NCI-H524 treated with DMSO at 0.1 percent for 48 hours (cell line): ENCODE results near the gene SLC38A7.
A peak's percentile ranks its signal among the peaks of the same experiment; 100 is the strongest.
"Not testable (repeated sequence)": the region's sequence is repeated elsewhere in the genome, so short reads cannot be mapped to it uniquely, and the experiment has no call there.

ENCODE experiments used
- DNase-seq: peaks from one replicate; lab custom pipeline; 2025; lab: John Stamatoyannopoulos, UW

The SLC38A7 gene, protein sequence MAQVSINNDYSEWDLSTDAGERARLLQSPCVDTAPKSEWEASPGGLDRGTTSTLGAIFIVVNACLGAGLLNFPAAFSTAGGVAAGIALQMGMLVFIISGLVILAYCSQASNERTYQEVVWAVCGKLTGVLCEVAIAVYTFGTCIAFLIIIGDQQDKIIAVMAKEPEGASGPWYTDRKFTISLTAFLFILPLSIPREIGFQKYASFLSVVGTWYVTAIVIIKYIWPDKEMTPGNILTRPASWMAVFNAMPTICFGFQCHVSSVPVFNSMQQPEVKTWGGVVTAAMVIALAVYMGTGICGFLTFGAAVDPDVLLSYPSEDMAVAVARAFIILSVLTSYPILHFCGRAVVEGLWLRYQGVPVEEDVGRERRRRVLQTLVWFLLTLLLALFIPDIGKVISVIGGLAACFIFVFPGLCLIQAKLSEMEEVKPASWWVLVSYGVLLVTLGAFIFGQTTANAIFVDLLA

DNA sequence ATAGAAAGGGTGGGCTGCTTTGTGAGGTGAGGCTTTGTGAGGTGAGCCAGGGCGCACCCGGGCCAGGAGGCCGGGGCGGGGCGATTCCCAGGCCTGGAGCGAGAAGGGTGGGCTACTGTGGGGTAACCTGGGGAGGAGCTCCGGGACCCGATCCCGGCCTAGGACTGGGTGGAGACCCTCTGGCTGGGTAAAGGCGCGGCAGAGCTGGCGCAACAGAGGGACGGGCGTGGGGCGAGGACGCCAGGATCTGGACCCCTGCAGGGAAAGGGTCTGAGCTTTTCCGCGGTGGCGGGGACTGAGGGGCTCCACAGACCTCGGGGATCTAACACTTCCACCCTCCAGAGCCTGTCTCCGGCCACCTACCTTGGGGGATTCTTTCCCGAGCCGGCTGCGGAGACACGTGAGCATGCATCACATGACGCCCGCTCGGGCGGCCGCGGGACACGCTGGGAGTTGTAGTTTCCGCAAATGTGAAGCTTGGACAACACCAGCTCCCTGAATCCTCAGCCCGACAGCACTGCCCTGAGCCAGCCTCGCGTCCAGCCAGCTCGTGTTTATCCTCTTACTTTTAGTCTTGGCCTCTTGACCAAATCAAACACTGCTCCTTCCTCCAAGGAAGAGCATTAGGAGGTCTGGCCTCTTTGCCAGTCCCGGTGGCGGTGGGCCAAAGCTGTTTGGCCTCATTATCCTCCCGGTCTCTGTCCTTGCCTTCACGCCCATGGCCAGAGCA is at the start of gene SLC38A7:
Gene SLC38A7 (minus strand): TSS at position 417 of the 730 bp plus-strand sequence. CDS start 4,644 bp downstream, outside the sequence.
- peak; percentile 10 for DNase-seq

DNA sequence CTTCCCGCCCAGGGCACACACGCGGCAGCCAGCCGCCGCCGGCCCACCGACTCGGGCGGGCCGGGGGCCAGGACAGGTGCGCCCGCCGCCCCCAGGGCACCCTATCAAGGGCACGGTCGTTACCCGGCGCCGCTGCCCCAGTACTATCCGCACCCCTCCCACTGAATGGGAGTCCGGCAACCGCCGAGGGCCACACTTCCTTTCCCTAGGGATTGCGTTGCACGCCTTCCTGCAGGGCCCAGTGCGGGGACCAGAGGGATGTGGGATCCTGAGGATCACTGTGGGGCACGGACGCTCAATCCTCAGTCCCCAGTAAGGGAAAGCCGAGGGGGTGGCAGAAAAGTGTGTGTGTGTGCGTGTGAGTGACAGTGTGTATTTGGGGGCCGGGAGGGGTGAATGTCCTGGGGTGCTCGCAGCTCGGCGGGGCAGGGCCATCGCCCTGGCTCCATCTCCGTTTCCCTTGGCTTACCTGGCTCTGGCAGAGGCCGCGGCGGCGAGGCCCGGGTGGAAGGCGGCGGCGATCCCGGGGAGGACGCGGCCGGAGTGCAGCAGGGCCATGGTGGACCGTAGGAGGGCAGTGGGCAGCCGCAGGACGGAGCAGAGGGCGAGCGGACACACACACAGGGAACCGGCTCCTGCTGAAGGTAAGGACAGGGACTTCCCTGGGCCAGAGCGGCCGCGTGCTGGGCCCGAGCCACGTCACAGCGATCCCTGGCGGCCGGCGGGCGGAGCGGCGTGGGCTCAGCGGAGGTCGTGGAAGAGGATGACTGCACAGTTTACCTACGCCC is 49.3 kb upstream of the SLC38A7 start, which contains the start of gene GOT2:
Gene GOT2 (minus strand): TSS at position 646 of the 788 bp plus-strand sequence. CDS start 88 bp downstream, at position 558.
- peak; percentile 34 for DNase-seq

DNA sequence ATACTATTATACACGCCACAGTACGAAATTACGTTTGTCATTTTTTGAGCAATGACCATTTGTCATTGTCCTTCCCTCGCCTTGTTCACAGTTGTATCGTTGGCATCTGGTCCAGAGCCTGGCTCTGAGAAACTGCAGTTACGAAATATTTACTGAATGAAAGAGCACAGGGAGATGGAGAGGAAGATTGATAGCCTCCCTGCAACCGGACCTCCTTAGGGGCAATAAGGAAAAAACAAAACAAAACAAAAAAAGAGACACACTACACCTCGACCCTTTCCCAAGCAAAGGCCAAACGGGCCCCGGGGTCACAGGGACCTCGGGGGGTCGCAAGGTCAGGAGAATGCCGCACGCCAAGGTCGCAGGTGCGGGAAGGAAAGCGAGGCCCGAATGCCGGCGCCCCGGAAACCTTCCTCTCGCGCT is 48.7 kb upstream of the SLC38A7 start:
- no peak for DNase-seq

DNA sequence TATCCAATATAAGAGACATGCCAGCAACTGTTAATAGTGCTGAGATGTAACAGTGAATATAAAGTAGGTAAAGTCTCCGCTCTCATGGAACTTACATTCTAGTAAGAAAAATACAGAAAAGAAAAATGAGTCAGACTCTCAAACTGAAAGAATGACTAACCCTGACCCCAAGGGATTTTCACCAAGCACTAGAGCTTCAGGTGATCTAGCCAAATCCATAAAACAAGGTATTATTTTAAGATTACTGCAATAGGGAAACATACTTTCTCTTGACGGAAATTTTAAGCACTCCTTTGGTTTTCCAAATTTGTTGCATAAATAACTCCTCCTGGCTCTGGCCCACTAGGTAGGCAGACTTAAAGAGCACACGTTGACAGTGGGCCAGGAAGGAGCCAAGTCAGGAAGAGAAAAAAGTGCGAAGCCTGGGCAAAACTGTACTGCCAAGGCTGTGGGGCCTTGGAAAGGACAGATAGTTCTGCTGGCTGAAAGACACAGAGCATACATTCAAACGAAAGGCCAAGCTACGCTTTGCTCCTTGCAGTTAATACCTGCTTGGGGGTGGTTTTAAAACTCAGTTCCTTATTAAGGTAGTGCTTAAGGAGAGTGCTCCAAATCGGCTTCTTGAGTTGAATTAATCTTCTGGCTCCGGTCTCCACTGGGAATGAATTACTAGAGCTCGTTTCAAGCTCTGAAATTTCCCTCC is 48.1 kb upstream of the SLC38A7 start:
- DNase-seq: no peak

DNA sequence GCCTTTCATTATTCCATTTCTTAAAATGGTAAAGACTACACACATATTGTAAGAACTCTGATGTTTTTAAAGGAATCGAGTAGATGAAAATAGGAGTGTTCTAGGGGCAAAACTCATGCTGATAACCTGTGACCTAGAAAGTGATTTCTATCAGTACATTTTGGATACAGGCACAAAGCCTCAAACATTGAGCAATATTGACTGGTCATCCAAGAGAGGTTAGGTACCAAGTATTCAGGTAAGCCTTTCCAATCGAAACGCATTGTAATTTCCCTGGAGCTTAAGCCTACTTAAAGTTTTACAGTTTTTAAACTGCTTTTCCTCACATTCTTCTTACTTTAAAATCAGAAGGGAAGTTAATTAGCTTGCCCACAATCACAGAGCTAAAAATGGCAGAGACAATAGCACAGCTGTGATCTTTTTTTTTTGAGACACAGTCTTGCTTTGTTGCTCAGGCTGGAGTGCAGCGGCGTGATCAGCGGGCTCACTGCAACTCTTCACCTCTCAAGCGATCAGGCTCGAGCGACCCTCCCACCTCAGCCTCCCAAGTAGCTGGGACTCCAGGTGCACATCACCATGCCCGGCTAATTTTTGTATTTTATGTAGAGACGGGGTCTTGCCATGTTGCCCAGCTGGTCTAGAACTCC is 46.3 kb upstream of the SLC38A7 start:
- DNase-seq: no peak

DNA sequence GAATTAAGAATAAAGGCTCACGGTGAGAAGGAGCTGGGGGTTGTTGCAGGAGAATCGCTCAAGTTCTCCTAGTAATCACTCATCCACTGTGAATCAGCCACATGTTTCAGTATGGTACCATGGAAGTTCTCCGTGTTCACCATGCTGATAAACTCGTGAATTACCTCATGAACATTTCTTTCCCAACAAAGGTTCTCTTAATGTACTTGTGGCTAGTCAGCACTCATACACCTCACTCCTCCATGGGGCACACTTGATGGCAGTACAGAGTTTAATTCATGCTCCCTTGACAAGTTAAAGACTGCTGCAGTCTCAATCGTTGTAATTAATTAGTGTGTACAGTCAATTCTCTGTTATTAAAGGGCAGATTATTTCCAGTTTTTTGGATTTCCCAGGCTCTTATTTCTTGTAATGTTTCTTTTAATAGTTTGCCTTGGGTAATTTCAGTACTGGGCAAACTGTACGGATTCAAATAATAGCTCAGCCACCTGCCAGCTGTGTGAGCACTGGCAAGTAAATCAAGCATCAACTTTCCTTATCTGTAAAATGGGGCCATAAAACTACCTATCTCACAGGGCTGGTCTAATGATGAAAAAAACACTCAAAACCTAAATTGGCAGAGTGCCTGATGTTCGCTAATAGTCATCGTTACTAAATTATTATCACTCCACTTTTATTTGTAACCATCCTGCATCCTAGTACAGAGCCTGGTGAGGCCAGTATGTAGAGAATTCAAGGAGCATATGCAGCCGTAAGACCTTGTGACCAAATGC is 43.4 kb upstream of the SLC38A7 start:
- no peak for DNase-seq

DNA sequence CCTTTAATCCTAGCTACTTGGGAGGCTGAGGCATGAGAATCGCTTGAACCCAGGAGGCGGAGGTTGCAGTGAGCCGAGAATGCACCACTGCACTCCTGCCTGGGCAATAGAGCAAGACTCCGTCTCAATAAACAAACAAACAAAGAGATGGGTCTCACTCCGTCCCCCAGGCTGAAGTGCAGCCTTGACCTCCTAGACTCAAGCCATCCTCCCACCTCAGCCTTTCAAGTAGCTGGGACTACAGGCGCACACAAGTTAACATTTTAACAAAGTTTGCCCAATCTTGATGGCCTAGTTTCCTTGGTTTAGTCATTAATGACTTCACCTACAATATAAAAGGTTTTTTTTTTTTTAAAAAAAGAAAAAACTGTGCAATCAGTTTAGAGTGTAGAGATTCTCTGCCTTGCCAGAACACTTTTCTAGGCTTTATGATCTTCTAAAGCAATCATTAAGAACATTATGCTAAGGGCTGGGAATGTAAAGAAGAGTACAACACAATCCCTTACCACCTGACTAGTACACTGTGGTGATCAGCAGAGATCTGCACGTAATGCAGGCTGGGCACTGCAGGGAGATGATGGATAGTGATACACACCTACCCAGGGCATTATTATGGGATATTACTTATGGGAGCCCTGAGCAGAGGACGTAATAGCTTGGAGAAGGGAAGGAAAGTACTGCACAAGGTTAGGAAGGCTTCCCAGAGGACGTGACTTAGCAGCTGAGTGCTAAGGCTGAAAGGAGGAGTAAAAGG is 42.6 kb upstream of the SLC38A7 start:
- DNase-seq: no peak

DNA sequence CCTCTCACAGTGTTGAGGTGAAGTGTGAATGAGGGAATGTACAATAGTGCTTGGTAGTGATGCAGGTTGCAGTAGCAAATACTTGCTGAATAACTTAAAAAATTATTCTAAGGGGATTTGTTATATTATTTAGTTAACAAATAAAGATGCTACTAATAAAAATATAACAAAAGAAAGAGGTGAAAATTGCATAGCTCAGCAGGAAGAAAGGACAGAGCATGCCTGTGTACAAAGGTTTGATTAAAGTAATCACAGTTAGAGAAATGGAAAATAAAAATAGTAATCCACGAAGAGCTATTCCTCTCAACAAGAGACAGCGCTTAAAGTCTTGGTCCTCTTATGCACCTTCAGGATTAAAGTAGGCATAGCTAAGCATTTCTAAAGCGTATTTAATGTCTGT is 38.5 kb upstream of the SLC38A7 start:
- no peak for DNase-seq

DNA sequence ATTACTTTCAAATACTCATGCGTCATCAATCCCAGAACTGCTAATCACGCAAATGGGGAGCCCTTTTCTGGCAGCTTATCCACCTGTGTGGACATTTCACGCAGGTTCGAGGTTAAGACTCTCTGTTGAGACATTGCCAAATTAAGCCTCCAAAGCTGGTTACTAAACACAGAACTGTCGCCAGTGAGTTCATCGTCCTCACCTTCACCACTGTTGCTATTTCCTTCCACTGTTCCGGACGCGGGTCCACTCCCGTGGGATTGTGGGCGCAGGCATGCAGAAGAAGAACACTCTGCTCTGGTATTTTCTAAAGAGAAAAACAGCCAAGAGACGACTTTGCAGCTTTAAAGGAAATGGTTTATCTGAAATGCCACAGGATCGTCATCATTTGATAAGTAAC is 33.4 kb upstream of the SLC38A7 start:
- DNase-seq: no peak

DNA sequence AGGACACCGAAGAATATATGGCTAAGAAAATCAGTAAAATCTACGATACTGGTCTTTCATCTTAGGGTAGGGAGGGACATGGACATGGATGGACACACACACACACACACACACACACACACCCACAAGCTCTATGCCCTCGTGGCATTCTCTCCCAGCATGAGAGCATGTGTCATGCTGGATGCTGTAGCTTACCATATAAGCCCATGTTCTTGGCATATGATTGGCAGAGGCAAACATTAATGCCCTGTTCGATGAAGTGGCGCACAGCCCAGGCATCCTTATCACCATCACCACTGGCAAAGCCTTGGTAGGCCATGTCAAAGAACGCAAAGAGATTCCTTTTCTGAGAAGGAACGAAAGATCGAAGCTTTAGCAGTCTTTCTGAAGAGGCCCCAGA is 31.9 kb upstream of the SLC38A7 start:
- no peak for DNase-seq

DNA sequence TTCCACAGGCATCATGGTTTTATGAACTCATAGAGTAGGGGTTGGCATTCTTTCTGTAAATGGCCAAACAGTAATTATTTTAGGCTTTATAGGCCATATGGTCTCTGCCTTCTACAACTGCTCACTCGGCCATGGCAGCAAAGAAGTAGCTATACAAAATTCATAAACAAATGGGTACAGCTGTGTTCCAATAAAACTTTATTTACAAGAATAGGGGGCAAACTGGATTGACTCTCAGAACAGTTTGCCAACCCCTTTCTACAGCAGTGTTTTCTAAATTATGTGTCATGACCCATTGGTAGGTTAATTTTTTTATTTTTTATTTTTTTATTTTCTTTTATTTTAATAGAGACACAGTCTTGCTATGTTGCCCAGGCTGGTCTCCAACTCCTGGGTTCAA is 29.2 kb upstream of the SLC38A7 start:
- DNase-seq: no peak

DNA sequence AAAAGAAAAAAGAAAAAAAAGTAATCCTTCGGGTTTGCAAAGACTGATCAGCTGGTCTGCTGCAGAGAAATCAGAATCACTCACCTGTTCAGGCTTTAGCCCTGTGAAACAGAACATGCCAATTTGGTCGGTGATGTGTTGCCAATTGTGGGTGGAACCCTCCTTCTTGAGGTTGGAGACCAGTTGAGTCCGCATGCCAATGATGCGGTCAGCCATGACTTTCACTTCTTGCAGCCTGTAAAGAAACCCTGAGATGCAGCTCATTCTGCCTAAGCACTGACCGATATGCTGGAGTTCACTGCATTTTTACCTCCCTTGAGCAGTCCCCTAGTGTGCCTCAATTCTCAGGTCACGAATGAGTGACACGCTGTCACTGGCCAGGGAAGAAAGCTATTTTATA is 24.8 kb upstream of the SLC38A7 start:
- no peak for DNase-seq

DNA sequence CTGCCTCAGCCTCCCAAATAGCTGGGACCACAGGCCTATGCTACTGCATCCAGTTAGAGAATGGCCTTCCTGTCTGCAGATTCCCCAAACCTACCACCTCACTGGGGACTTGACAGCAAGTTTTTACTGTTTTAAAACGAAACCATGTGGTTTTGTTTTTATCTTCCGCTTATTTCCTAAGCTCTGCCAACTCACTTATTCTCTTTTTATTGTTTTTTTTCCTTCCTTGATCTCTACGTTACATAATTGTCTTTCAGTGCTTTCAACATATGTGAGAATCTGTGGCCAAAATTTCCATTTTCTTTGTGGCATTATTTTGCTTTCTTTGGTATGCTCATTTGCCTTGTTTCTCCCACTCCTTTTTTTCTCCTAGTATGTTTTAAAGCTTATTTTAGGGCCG is 14.6 kb upstream of the SLC38A7 start:
- no peak for DNase-seq

DNA sequence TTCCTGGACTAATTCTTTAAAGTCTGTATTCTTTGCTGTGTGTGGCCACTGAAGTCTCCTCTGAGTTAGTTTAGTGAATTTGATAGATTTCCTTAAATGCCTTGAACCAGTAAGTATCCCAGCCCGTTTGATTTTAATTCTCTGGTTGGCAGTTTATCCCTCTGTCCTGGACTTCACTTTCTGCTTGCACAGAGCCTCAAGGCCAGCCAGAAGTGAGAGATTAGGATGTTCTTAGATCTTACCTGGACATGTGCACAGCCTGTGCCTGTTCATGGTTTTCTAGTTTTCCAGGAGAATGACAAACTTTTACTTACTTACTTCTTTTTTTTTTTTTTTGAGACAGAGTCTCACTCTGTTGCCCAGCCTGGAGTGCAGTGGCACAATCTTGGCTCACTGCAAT is 10.8 kb upstream of the SLC38A7 start:
- DNase-seq: no peak

DNA sequence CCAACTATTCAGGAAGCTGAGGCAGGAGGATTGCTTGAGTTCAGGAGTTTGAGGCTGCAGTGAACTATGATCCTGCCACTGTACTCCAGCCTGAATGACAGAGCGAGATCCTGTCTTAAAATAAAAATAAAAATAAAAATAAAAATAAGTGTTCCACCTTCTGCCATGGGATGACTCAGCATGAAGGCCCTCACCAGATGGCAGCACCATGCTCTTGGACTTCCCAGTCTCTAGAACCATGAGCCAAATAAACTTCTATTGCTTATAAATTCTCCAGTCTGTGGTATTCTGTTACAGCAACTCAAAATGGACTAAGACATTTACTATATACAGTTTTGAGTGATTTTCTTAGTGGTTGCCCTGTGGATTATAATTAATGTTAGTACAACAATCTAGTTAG is 7.9 kb upstream of the SLC38A7 start:
- no peak for DNase-seq

DNA sequence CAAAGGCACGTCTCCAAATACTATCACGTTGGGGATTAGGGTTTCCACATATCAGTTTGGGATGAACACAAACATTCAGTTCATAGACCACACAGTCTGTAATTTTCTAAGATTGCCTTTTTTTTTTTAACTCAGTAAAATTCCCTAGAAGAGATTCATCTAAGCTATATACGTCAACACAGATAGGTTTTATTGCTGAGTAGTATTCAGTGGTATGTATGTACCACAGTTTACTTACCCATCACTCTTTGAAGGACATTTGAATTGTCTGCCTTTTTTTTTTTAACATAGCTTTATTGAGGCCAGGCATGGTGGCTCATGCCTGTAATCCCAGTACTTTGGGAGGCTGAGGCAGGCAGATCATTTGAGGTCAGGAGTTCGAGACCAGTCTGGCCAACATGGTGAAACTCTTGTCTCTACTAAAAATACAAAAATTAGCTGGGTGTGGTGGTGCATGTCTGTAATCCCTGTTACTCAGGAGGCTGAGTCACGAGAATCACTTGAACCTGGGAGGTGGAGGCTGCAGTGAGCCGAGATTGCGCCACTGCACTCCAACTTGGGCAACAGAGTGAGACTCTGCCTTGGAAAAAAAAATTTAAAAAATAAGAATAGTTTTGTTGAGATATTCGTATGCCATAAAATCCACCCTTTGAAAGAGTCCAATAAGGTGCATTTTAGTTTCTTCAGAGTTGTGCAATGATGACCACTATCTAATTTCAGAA is 2.6 kb upstream of the SLC38A7 start:
- not testable (repeated sequence) for DNase-seq

DNA sequence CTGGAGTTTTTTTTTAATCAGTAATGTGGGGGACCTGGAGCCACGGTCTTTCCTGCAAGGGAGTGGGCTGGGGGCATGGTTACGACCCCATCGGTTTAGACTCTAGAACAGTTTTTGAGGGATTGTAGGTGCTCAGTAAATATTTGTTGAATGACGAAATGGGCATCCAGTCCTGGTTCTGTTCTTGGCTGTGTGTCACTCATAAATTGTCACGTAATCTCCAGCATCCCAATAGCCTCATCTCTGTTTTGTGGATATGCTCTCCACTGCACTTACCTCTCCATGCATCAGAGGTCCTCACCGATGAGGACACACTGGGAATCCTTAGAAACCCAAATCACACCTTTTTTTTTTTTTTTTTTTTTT is 497 bp upstream of the SLC38A7 start:
- DNase-seq: no peak

DNA sequence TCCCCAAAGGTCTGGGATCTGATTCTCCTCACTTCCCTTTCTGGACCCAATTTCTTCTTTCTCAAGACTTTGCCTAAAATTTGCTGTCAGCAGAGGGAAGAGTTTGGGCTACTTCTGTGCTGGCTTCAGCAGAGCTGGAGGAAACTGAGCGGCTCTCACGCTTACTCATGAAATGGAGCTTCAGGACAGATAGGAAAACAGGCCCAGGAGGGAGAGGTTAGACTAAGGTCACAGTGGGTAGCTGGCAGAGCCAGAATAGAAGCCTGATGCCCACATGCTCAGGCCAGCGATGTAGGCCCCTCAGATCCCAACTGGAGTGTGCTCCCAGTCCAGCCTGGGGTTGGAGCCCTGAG is 593 bp downstream of the SLC38A7 start:
- DNase-seq: no peak

DNA sequence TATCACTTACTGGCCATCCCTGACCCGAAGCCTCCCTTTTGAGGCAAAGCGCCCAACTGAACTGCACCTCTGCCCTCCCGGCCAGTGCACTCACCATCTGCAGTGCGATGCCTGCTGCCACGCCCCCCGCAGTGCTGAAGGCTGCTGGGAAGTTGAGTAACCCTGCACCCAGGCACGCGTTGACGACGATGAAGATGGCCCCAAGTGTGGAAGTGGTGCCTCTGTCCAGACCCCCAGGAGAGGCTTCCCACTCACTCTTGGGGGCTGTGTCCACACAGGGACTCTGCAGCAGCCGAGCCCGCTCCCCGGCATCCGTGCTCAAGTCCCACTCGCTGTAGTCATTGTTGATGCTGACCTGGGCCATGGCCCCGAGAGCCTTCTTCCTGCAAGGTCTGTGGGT is 4.8 kb downstream of the SLC38A7 start:
- DNase-seq: no peak
